Measurements from ENCODE around the gene CDC42SE2. TPM values are rescaled to one million over a fixed set of nuclear protein-coding genes. Genes with fewer than 3 reads are reported as not detected.

CDC42SE2 gene
- total and polyA plus RNA-seq, 2 experiments from 2014 or later = 24.2 to 36.2 TPM

GRCh38 chr5:131272724-131273123, 8.9 kb downstream of the CDC42SE2 start:
- no peaks in the 10 kb centered on the region for H3K36me3 ChIP-seq (ENCODE audit: insufficient read depth)
- H3K9me2 ChIP-seq (ENCODE audit: insufficient read depth) = no peaks in the 10 kb centered on the region
- no peak overlapping the region for H3K4me3 ChIP-seq
- H3K27me3 ChIP-seq (ENCODE audit: insufficient read depth) = no peaks in the 10 kb centered on the region
- TF ChIP-seq NANOG (IDR thresholded peaks at IDR 0.05; ENCODE audit: borderline replicate concordance) = no peak
- no peak for TF ChIP-seq REST (IDR thresholded peaks at IDR 0.05; ENCODE audit: unreplicated experiment)
- TF ChIP-seq ZNF462 (CRISPR knock-in tag; IDR thresholded peaks at IDR 0.05) = no peak
- TF ChIP-seq ZNF331 (CRISPR knock-in tag; IDR thresholded peaks at IDR 0.05; ENCODE audit: low read depth) = no peak
- no peak for TF ChIP-seq EZH2phosphoT487 (IDR thresholded peaks at IDR 0.05; ENCODE audit: unreplicated experiment)
- no peak for TF ChIP-seq ZNF114 (CRISPR knock-in tag; IDR thresholded peaks at IDR 0.05)
- no peak for TF ChIP-seq CTCF (conservative IDR thresholded peaks at IDR 0.05; ENCODE audit: low read depth in 2 of 2)
- no peak for TF ChIP-seq EZH2 (IDR thresholded peaks at IDR 0.05; ENCODE audit: low read depth, unreplicated experiment)
- TF ChIP-seq CREB1 (CRISPR knock-in tag; IDR thresholded peaks at IDR 0.05; ENCODE audit: low read depth) = no peak
- TF ChIP-seq POLR2AphosphoS5 (IDR thresholded peaks at IDR 0.05; ENCODE audit: low read depth) = no peak
- TF ChIP-seq JUNB (IDR thresholded peaks at IDR 0.05; ENCODE audit: unreplicated experiment) = no peak
- no peak for TF ChIP-seq ETS1 (IDR thresholded peaks at IDR 0.05)
- TF ChIP-seq STAT1 (IDR thresholded peaks at IDR 0.05; ENCODE audit: unreplicated experiment) = no peak
- H2AFZ ChIP-seq = no peak overlapping the region
- Mint-ChIP-seq H3K9me3 (peaks cover 3% of the 10 kb centered on the region), H3K27me3 (ENCODE audit: insufficient read depth, low read depth, poor library complexity) (peaks cover 2% of the 10 kb centered on the region), H3K4me1 (peaks cover 13% of the 10 kb centered on the region), H3K27ac (no peak overlapping the region), H3K4me3 (no peak overlapping the region), H3K36me3 (ENCODE audit: low read depth) (0 out of 3 replicates have a peak, but pooled peaks cover 5% of the 10 kb centered on the region)
- H3F3A ChIP-seq (replicated peaks; ENCODE audit: low read depth) = no peaks in the 10 kb centered on the region
- peaks cover 7% of the 10 kb centered on the region for H4K20me1 ChIP-seq (replicated peaks; ENCODE audit: insufficient read depth)
- H3K4me2 ChIP-seq = no peak overlapping the region
- H3K27ac ChIP-seq (ENCODE audit: low read depth) = no peak overlapping the region
- peaks cover 81% of the 10 kb centered on the region for H3K79me2 ChIP-seq (replicated peaks; ENCODE audit: insufficient read depth)
- ATAC-seq (no peak), DNase-seq (ENCODE audit: low spot score) (no peak)
- peaks cover 8% of the 10 kb centered on the region; the same call in 1 of the 2 replicates for H3K4me1 ChIP-seq (ENCODE audit: insufficient read depth)
